Stimulated activated CD8-positive, alpha-beta memory T cell treated with anti-CD3 and anti-CD28 coated beads, Interleukin-15, amount 100 ng/mL, for 48 hours (primary cell): ENCODE measurements around the gene SLC2A13.
"Not testable (repeated sequence)": the region's sequence is repeated elsewhere in the genome, so short reads cannot be mapped to it uniquely, and the experiment has no call there.

Source experiments
- DNase-seq, 2 donors: peaks; one replicate each; pipeline ENCODE4 v3.0.0-alpha.2; 2020; ENCODE audit warnings: low read depth in 2 of 2

Gene SLC2A13

GRCh38 chr12:39755478-39755877 lies 350.4 kb downstream of the SLC2A13 start:
- no peak for DNase-seq

GRCh38 chr12:39752482-39753137 lies 353.3 kb downstream of the SLC2A13 start:
- no peak for DNase-seq

- not testable (repeated sequence) for DNase-seq
These were observed 359.7 kb downstream of the SLC2A13 start for GRCh38 chr12:39746151-39746550.

GRCh38 chr12:39743655-39744054 lies 362.2 kb downstream of the SLC2A13 start:
- DNase-seq: no peak

- no peak for DNase-seq
These were observed 369.5 kb downstream of the SLC2A13 start for GRCh38 chr12:39736406-39736805.

GRCh38 chr12:39723831-39724230 lies 382.1 kb downstream of the SLC2A13 start:
- DNase-seq: no peak

GRCh38 chr12:39722504-39722903 lies 383.4 kb downstream of the SLC2A13 start:
- no peak for DNase-seq

- no peak for DNase-seq
These were observed 392.3 kb downstream of the SLC2A13 start for GRCh38 chr12:39713552-39713951.

- DNase-seq: no peak
These were observed 393.5 kb downstream of the SLC2A13 start for GRCh38 chr12:39712334-39712733.
